GM12878 (cell line): ENCODE data around the gene CAMTA1. TPM values are rescaled to one million over a fixed set of nuclear protein-coding genes. Genes with fewer than 3 reads are reported as not detected.

Source experiments
- ATAC-seq: fragments of 200-7000 bp; cut with Tn5 transposase; 3 replicates; pipeline ENCODE4 v1.9.1; 2020; ENCODE audit warnings: mild to moderate bottlenecking, moderate library complexity
- BruUV-seq: library from RNA; stranded (reverse); fragments of 400-500 nt; replicated peaks from 2 replicates; lab custom pipeline; 2021; lab: Mats Ljungman, UMichigan
- CTCF ChIA-PET: fragments of 300-600 bp; sonication (Branson Sonifier 250); formaldehyde crosslinking; extraction: SDS; loops from one replicate; lab custom pipeline; 2021; ENCODE audit warnings: inconsistent platforms; lab: Yijun Ruan, JAX
- POLR2A ChIA-PET: fragments of 350-600 bp; formaldehyde crosslinking; extraction: SDS; loops from one replicate; lab custom pipeline; 2021; ENCODE audit warnings: inconsistent platforms; lab: Charles Lee
- RAD21 ChIA-PET: fragments of 300-600 bp; sonication (Branson Sonifier 250); formaldehyde crosslinking; loops from one replicate; lab custom pipeline; 2023; ENCODE audit warnings: antibody characterized with exemption; ENCODE audit not compliant: unreplicated experiment; lab: Charles Lee
- SMC1A ChIA-PET: fragments of 300-600 bp; sonication (Branson Sonifier 250); formaldehyde crosslinking; loops from one replicate; lab custom pipeline; 2023; ENCODE audit not compliant: unreplicated experiment, uncharacterized antibody; lab: Charles Lee
- DNase-seq: peaks from one replicate; pipeline ENCODE4 v3.0.0-alpha.2; 2011; ENCODE audit warnings: low read depth, low spot score
- FAIRE-seq: peaks from 3 replicates; lab custom pipeline; 2011; peaks lifted over from hg19 to GRCh38; lab: Jason Lieb, UNC
- H2AFZ ChIP-seq: 2 replicates; pipeline ENCODE4 v1.6.0; 2011; ENCODE audit warnings: low read depth, low read length, control low read depth; ENCODE audit not compliant: control insufficient read depth
- H3K27ac ChIP-seq: 2 replicates; pipeline ENCODE4 v1.5.1; 2011; ENCODE audit warnings: control low read depth; ENCODE audit not compliant: control insufficient read depth, insufficient read depth
- H3K27me3 ChIP-seq, 2 experiments: replicated peaks in 1 of 2; 2 replicates each; pipeline versions ENCODE4 v1.6.0 to v1.6.1; 2011; ENCODE audit warnings: low read length in 1 of 2; ENCODE audit not compliant: control insufficient read depth in 2 of 2, insufficient read depth in 2 of 2
- H3K36me3 ChIP-seq, 2 experiments: 2 replicates each; pipeline ENCODE4 v1.5.1; 2011; ENCODE audit warnings: low read length in 1 of 2; ENCODE audit not compliant: control insufficient read depth in 2 of 2, insufficient read depth in 2 of 2
- H3K4me1 ChIP-seq: 2 replicates; pipeline ENCODE4 v1.6.1; 2011; ENCODE audit warnings: mild to moderate bottlenecking, low read length, moderate library complexity, mixed read lengths; ENCODE audit not compliant: control insufficient read depth, insufficient read depth
- H3K4me2 ChIP-seq: 2 replicates; pipeline ENCODE4 v1.6.0; 2011; ENCODE audit warnings: control low read depth; ENCODE audit not compliant: control insufficient read depth, insufficient read depth
- H3K4me3 ChIP-seq: fragments of 200-600 bp; sonication (generic); 2 replicates; pipeline ENCODE4 v1.5.1; 2016
- H3K79me2 ChIP-seq: 2 replicates; pipeline ENCODE4 v1.6.0; 2011; ENCODE audit warnings: low read length; ENCODE audit not compliant: control insufficient read depth, insufficient read depth
- H3K9ac ChIP-seq: 2 replicates; pipeline ENCODE4 v1.8.0; 2011; ENCODE audit warnings: low read length, control low read depth, mixed read lengths; ENCODE audit not compliant: control insufficient read depth, insufficient read depth
- H3K9me3 ChIP-seq: replicated peaks from 3 replicates; pipeline ENCODE4 v1.5.1; 2011; ENCODE audit warnings: mild to moderate bottlenecking, low read length; ENCODE audit not compliant: control insufficient read depth, insufficient read depth
- H4K20me1 ChIP-seq: 2 replicates; pipeline ENCODE4 v1.6.0; 2011; ENCODE audit not compliant: control insufficient read depth, insufficient read depth
- ATF3 ChIP-seq: IDR thresholded peaks from 2 replicates; pipeline ENCODE4 v1.6.1; 2011; ENCODE audit warnings: low read depth, mild to moderate bottlenecking, low read length, moderate library complexity, borderline replicate concordance; ENCODE audit errors: extremely low read depth
- BRCA1 ChIP-seq: IDR thresholded peaks from 2 replicates; pipeline ENCODE4 v1.6.1; 2011; ENCODE audit warnings: low read depth, low read length, improper control_type of control experiment
- CHD2 ChIP-seq: IDR thresholded peaks from 2 replicates; pipeline ENCODE4 v1.6.1; 2011; ENCODE audit warnings: low read depth, low read length, improper control_type of control experiment, borderline replicate concordance
- HDAC6 ChIP-seq: fragments of 200-600 bp; sonication (generic); IDR thresholded peaks from one replicate; pipeline ENCODE4 v1.8.0; 2017; ENCODE audit warnings: antibody characterized with exemption; ENCODE audit not compliant: unreplicated experiment
- JUND ChIP-seq: IDR thresholded peaks from 2 replicates; pipeline ENCODE4 v1.6.1; 2012; ENCODE audit warnings: low read depth, mild to moderate bottlenecking, low read length, improper control_type of control experiment, moderate library complexity
- MTA3 ChIP-seq: IDR thresholded peaks from 2 replicates; pipeline ENCODE4 v1.6.1; 2012; ENCODE audit warnings: low read length, inconsistent platforms, borderline replicate concordance
- NR2C2 ChIP-seq: IDR thresholded peaks from 2 replicates; pipeline ENCODE4 v1.6.1; 2011; ENCODE audit warnings: borderline replicate concordance, low read depth; ENCODE audit not compliant: control insufficient read depth, insufficient read length
- SPI1 ChIP-seq: IDR thresholded peaks from 2 replicates; pipeline ENCODE4 v1.6.1; 2011; ENCODE audit warnings: low read depth, mild to moderate bottlenecking, low read length, moderate library complexity, borderline replicate concordance; ENCODE audit not compliant: insufficient read depth
- SUZ12 ChIP-seq: fragments of 200-600 bp; sonication (generic); IDR thresholded peaks from one replicate; pipeline ENCODE4 v1.6.1; 2018; ENCODE audit warnings: antibody characterized with exemption, mild to moderate bottlenecking; ENCODE audit not compliant: unreplicated experiment
- YY1 ChIP-seq: IDR thresholded peaks from 2 replicates; pipeline ENCODE4 v1.6.1; 2011; ENCODE audit warnings: low read depth, mild to moderate bottlenecking, low read length
- WGBS: methylation state at CpG from one replicate; pipeline ENCODE4 v1.1.6; 2016; ENCODE audit warnings: low lambda C conversion rate; ENCODE audit not compliant: insufficient replicate concordance, insufficient coverage; ENCODE audit errors: missing lambda C conversion rate; 5-methylcytosine and 5-hydroxymethylcytosine counted together
- in situ Hi-C: fragments of 300-500 bp; cut with MboI; formaldehyde crosslinking; loops from 9 replicates; pipeline ENCODE4 v1.14.3; 2018; ENCODE audit warnings: mixed read lengths
- intact Hi-C: fragments of 100-400 bp; cut with micrococcal nuclease; formaldehyde crosslinking; loops from one replicate; pipeline ENCODE4 v1.14.2; 2022; ENCODE audit not compliant: unreplicated experiment
- polyA plus RNA-seq, 11 experiments: library from polyadenylated mRNA; depleted of rRNA in 4 of 11; unstranded in 6 of 11; stranded (reverse) in 5 of 11; fragments of >200 nt; fragmentation: Nextera tagmentation in 4 of 11; fragmentation: Illumina TruSeq in 1 of 11; extraction: Ambion mirVana in 4 of 11; extraction: Trizol in 1 of 11; gene quantifications; 1 replicate in 1 of 11; 2 replicates in 10 of 11; pipeline versions ENCODE4 v1.2.1 to v1.2.3, GENCODE V29; 2011 to 2016; ENCODE audit warnings: inconsistent platforms in 2 of 11, missing spikeins in 2 of 11, low read depth in 1 of 11
- total RNA-seq, 4 experiments: library from RNA; depleted of rRNA in 3 of 4; stranded (reverse); fragments of >200 nt in 3 of 4; fragmentation: Illumina TruSeq in 1 of 4; extraction: Trizol in 1 of 4; gene quantifications; 2 replicates each; pipeline versions ENCODE4 v1.2.1 to v1.2.3, GENCODE V29; 2013 to 2021

CAMTA1 gene
- total and polyA plus RNA-seq, 10 of the 15 experiments (the other 5 are each of a cell fraction or from before 2014, with no cell fraction given), result 37.7 to 148 (median 76.4) TPM

- Histone ChIP-seq H3K27me3 (no peaks in the 10 kb centered on the region), H4K20me1 (peaks cover 3% of the 10 kb centered on the region; the same call in 1 of the 2 replicates), H3K79me2 (peaks cover 27% of the 10 kb centered on the region), H3K36me3 (peaks cover 0 to 2% of the 10 kb centered on the region in 2 experiments; a peak in 2 of 4 replicates), H3K4me3 (no peak overlapping the region), H3K9ac (no peak overlapping the region), H3K4me2 (no peak overlapping the region), H3K4me1 (peaks cover 8% of the 10 kb centered on the region), H2AFZ (no peak overlapping the region), H3K9me3 (no peaks in the 10 kb centered on the region), H3K27ac (no peak overlapping the region)
- TF ChIP-seq HDAC6, result no peak
- TF ChIP-seq NR2C2, result no peak
- TF ChIP-seq SPI1, result no peak
- no peak for TF ChIP-seq JUND
- no peak for TF ChIP-seq SUZ12
- intact Hi-C loops (no loop called here), in situ Hi-C loops (no loop called here)
- DNase-seq (no peak), ATAC-seq (no peak), FAIRE-seq (no peak)
- CTCF ChIA-PET, result interaction anchor here (0.8 to 3.7 kb wide), 11 partner anchors 8 to 269 kb away, joined by 3 to 31 read pairs (median 4); no protein-coding TSS in a partner anchor
- no TSS peak for BruUV-seq
- WGBS, result 92% methylated on average over 2 of the region's 2 CpGs
- POLR2A ChIA-PET, result interaction anchor here (0.5 to 2.4 kb wide), 4 partner anchors 10 to 17 kb away, joined by 3 to 9 read pairs (median 6); no protein-coding TSS in a partner anchor
- SMC1A ChIA-PET, result interaction anchor here (0.7 to 2.2 kb wide), 10 partner anchors 10 to 90 kb away, joined by 3 to 17 read pairs (median 4); no protein-coding TSS in a partner anchor
- RAD21 ChIA-PET, result interaction anchor here (0.9 to 1.6 kb wide), 8 partner anchors 17 to 242 kb away, joined by 3 to 6 read pairs (median 4); no protein-coding TSS in a partner anchor
Measured at GRCh38 chr1:6801199-6801598, 15.9 kb downstream of the CAMTA1 start.

GRCh38 chr1:6801966-6802365, 16.7 kb downstream of the CAMTA1 start:
- H3K9ac ChIP-seq, result no peak overlapping the region
- peaks cover 34% of the 10 kb centered on the region for H3K79me2 ChIP-seq
- intact Hi-C loops (no loop called here), in situ Hi-C loops (no loop called here)
- H2AFZ ChIP-seq, result no peak overlapping the region
- no peak; the same call in 2 of the 3 replicates for ATAC-seq
- no peak for DNase-seq
- TF ChIP-seq BRCA1, result no peak
- no peak for TF ChIP-seq YY1
- no peak for TF ChIP-seq MTA3
- TF ChIP-seq ATF3, result no peak
- no peak for TF ChIP-seq CHD2
- TF ChIP-seq SPI1, result no peak
- BruUV-seq, result no TSS peak
- H4K20me1 ChIP-seq, result peaks cover 3% of the 10 kb centered on the region; the same call in 1 of the 2 replicates
- WGBS, result 100% methylated on average over 3 of the region's 3 CpGs
- ChIA-PET RAD21 (interaction anchor here (1.1 to 1.6 kb wide), 6 partner anchors 17 to 89 kb away, joined by 3 to 6 read pairs (median 4); no protein-coding TSS in a partner anchor), CTCF (interaction anchor here (0.5 to 3.7 kb wide), 14 partner anchors 9 to 387 kb away, joined by 3 to 31 read pairs (median 4); no protein-coding TSS in a partner anchor), POLR2A (interaction anchor here (1.2 to 2.4 kb wide), 3 partner anchors 9 to 18 kb away, joined by 5 to 9 read pairs (median 7); no protein-coding TSS in a partner anchor), SMC1A (interaction anchor here (0.6 to 2.2 kb wide), 12 partner anchors 11 to 969 kb away, joined by 3 to 17 read pairs (median 3); no protein-coding TSS in a partner anchor)
- H3K9me3 ChIP-seq, result no peaks in the 10 kb centered on the region
- no peak for FAIRE-seq
- H3K4me1 ChIP-seq, result peaks cover 8% of the 10 kb centered on the region
- peaks cover 0 to 2% of the 10 kb centered on the region in 2 experiments; a peak in 2 of 4 replicates for H3K36me3 ChIP-seq
- H3K4me3 ChIP-seq, result no peak overlapping the region
- no peaks in the 10 kb centered on the region for H3K27me3 ChIP-seq
- no peak overlapping the region for H3K27ac ChIP-seq
- no peak overlapping the region for H3K4me2 ChIP-seq
